T-helper 1 cell treated with Interleukin-12 subunit alpha and Interleukin-12 subunit beta and Interleukin-4 antibody, amounts not matched to agents 30 ng/mL and 1 ng/mL, for 36 hours (primary cell): ENCODE measurements around the gene PPP1R15B. TPM values are rescaled to one million over a fixed set of nuclear protein-coding genes. Genes with fewer than 3 reads are reported as not detected.

Experiments
- intact Hi-C: fragments of 100-400 bp; cut with micrococcal nuclease; formaldehyde crosslinking; loops from one replicate; pipeline ENCODE4 v1.15.1; 2024
- total RNA-seq: library from RNA; stranded (reverse); gene quantifications from 2 replicates; pipeline ENCODE4 v1.2.3, GENCODE V29; 2022

Gene PPP1R15B
- total RNA-seq, 1 donor from 2014 or later: 75.6 TPM

DNA sequence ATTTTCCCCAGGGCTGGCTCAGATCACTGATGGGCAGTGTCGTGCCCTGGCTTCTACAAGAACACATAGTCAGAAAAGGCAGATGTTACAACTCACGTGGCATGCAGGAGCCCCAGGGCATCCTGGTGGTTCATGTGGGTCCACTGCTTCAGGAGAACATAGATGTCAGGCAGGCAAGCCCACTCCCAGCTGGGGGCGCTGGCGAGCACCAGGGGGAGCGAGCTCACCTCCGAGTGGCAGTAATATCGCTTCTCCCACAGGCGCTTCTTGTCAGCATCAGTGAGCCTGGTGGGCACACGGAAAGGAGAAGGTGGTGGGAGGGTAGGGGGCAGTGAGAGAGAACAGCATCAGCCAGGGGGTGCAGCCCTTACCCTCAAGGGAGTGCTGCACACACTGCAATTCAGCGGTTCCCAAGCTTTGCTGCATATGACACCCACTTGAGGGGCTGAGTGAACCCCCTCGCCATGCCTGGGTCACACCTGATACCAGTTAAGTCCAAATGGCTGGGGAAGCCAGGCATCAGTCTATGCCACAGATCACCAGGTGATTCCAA lies 34.3 kb upstream of the PPP1R15B start:
- intact Hi-C loops: loop anchor here (1.0 to 5.0 kb wide), 6 partner anchors 15 to 361 kb away; partner anchors contain the start of gene PIK3C2B

DNA sequence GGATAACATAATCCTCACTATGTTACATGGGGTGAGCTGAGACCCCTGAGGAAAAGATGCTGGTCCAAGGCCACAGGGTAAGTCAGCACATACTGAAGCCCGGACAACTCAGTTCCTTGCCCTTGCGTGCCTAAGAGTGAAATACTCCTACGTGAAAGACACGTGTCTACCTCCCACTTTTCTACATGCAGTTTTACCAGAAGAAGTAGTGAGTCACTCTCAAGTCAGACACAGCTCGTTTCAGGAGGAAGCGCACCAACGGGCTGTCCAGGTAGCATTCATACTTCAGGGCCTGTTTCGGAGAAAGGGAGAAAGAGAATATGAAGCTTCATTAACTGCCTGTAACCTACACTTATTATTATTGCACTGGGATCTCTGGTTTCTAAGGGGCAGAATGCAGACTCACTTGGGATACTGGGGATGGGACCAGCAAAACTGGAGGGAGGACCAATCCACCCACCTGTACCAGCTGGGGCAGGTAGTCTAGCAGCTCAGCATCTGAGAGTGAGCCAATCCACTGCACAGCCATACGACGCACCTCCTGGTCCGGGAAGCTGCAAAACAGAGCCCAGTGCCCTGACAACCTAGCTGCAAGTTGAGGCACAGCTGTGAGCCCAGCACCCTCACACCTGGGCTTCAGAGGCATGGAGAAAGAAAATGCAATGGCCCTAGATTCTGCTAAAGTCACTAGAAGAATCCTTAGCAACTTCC lies 32.4 kb upstream of the PPP1R15B start:
- intact Hi-C loops: no loop called here

- intact Hi-C loops: no loop called here
Observed at GRCh38 chr1:204443260-204443619, 31.6 kb upstream of the PPP1R15B start.

DNA sequence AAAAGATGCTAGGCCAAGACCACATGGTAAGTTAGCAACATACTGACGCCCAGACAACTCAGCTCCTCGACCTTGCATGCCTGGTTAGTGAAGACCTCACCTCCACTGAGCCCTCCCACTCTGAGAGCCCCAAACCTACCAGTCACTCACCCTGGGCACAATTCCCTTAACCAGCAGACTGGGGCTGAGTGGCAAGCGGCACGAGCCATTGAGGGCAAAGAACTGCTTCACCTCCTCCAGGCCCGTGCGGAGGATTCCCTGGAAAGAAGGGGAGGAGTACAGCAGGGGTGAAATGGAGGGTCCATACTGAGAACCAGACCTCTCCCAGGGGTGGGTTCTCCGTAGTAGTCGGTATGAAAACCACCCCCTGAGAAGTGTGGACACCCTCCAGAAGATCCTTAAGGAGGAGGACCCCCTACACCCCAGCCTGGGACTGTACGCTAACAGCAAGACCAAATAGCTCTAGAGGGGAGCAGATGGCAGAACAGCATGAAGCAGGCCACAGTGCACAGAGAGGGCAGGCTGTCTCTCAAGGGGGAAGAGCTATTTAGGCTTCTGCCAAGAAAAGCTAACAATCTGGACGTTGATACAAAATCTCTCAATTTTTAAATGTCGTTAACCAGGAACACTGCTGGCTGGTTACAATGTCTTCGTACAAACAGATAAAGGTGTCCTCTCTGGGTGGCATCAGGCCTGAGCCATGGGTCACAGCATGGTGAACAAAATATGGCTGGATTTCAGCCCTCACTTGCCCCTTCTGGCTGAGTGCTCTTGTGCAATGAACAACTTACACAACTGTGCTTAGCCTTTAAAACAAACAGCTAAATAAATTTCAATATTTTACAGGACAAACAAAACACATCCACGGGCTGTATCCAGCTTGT lies 31.0 kb upstream of the PPP1R15B start:
- intact Hi-C loops: no loop called here

- intact Hi-C loops: no loop called here
Observed at GRCh38 chr1:204441558-204441957, 29.9 kb upstream of the PPP1R15B start.

- intact Hi-C loops: no loop called here
Observed at GRCh38 chr1:204439621-204440375, 28.2 kb upstream of the PPP1R15B start.

DNA sequence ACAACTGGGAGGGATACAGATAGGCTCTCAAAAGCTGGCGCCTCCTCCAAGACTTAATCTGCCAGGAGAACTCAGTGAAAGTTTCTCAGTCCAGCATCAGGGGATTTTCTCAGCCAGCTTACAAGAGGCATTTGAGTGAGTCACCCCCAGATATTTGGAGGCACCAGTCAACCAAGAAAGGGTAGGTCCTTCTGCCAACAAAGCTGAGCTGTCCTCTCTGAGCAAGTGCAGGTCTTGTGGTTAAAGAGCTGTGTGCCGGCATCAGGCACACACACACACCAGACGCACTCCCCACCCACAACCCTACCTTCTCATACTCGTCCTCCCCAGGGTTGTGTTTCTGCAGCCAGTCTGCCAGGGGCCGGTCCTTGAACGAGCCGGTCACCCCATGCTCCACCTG lies 27.0 kb upstream of the PPP1R15B start:
- intact Hi-C loops: no loop called here

DNA sequence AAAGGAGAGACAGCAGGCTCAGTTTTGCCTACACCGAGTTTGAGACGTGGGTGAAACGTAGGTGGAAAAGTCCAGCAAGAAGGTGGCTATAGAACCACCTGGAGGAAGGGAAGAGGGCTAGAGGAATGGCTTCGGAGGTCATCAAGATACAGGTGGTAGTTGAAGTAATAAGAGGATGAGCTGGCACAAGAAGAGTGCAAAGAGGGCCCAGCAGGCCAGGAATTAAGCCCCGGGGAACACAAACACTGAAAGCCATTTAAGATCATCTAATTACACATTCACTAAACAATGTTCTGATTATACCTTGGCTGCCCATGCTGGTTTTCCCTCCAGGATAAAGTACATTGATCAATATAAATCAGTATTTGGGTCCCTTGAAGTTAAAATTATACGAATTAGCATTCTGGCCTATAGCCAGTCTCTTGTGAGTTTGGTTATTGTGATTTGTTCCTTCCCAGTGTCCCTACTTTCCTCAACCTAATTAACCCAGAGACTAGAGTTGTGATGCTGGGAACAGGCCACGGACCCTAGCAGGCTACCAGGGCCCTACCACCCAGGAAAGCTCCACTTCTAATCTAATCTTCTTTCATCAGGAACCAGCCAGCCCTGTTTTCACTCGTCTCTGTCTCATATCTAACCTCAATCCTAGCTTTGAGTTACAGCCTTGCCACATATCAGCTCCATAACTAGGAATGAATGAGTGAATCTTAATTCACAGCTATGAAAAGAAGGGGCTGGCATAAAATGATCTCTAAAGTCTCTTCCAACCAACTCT lies 26.4 kb upstream of the PPP1R15B start:
- intact Hi-C loops: no loop called here

DNA sequence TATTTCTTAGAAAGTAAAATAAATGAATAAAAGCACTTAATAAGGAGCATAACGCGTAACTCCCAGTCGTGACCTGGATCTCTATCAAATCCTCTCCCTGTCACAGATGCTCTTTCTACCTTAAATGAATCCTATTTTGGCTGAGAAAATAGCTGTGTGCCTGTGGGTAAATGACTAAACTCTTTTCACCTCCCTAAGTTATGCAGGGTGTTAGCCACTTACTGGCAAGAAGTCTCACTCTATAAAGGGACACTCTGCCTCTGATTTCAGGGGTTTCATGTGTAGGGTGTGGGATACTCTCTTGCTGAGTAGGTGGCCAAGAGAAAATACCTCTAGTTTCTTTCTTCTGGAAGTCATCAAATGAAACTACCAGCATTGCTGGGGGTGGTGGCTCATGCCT lies 24.3 kb upstream of the PPP1R15B start:
- intact Hi-C loops: no loop called here

- intact Hi-C loops: no loop called here
Observed at GRCh38 chr1:204435381-204435831, 23.8 kb upstream of the PPP1R15B start.

GRCh38 chr1:204434116-204434755 lies 22.6 kb upstream of the PPP1R15B start:
- intact Hi-C loops: loop anchor here (5.0 kb wide), 1 partner anchor 328 kb away; no protein-coding TSS in a partner anchor

DNA sequence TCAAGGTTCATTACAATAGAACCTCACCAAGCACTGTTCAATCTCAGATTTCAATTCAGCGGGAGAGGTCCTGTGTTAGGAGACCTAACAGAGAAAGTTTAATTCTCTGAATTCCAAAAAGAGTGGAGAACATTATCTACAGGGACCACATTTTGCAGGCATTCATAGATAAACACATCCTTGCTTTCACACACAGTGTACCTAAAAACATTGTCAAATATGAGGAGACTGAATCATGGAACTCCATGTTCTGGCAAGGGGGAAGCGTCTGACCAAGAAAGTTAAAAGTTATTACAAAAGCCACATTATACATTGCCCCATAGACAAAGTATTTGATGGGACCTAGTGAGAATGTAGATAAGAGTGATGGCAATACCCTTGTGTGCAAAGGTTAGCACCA lies 21.1 kb upstream of the PPP1R15B start:
- intact Hi-C loops: loop anchor here (5.0 kb wide), 1 partner anchor 330 kb away; no protein-coding TSS in a partner anchor

- intact Hi-C loops: loop anchor here (1.0 to 5.0 kb wide), 7 partner anchors 15 to 376 kb away; partner anchors contain the start of gene PIK3C2B
Observed at GRCh38 chr1:204431310-204432184, 19.9 kb upstream of the PPP1R15B start.

DNA sequence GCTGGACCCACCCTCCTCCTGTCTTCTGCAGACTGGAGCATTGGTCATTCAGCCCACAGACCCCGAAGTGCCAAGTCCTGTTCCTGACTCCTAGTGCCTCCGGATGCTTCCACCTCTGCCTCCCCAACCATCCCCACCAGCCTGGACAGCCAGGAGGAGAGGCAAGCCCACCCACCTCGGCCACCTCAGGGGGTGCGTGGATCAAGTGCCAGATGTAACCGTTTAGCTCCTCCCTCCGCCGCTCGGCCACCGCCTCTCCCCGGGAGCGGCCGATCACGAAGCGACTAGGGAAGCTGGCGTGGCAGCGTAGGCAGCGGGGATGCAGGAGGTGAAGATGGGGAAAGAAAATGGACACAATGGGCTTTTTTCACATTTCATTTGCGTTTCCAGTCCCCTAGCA lies 18.1 kb upstream of the PPP1R15B start:
- intact Hi-C loops: loop anchor here (2.0 to 5.0 kb wide), 4 partner anchors 17 to 333 kb away; partner anchors contain the start of gene PIK3C2B

GRCh38 chr1:204426971-204427701 lies 15.5 kb upstream of the PPP1R15B start:
- intact Hi-C loops: no loop called here

DNA sequence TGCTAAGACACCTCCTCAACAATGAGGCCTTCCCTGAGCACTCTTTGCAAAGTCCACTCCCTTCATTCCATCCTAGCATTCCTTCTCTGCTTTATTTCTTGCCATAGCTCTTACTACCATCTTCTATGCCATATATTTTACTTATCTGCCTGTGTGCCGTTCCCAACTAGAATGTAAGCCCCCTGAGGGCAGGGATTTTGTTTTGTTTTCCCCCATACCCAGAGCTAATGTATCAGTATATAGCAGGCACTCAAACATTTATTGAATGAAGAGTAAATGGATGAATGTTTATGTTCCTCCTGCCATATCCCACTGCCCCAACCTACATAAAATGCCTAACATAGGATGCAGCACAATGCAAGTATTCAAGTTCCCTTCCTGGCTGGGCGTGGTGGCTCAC lies 14.9 kb upstream of the PPP1R15B start:
- intact Hi-C loops: no loop called here

DNA sequence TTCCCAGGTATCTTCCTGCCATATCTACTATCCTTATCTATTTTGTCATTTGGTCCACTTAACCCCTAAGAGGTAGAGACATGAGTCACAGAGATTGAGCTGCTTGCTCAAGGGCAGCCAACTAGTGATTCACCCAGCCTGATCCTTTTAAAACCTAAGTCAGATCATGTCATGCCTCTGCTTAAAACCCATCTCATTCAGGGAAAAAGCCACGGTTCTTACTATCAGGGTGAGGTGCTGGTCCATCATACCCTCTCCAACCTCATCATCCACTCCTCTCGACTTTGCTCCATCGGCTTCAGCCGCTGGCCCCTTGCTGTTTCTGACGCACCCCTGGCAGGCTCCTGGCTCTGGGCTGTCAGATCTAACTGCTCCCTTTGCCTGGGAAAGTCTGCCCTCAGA lies 14.4 kb upstream of the PPP1R15B start:
- intact Hi-C loops: no loop called here

DNA sequence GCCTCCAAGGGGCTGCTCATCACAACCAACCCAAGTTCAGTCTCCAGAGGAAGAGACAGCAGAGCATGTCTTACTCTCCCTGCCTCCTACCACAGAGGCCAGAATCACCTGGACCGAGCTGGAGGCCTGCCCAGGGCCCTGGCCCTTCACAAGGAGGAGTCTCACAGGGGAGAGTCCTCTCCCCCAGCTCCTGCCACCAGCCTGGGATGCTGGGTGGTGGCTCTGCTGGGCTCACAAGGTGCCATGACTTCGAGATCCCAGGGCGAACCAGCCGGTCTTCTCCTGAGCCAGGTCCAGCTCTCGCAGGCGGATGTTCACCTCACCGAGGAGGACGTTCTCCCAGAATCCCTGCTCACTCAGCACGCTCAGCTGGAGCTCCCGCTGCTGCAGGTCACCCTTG lies 13.0 kb upstream of the PPP1R15B start:
- intact Hi-C loops: no loop called here
